Measurements from ENCODE around the gene ZNF189.

- TF ChIP-seq POLR2A (IDR thresholded peaks at IDR 0.05; ENCODE audit: low read depth, low read length): no peak
- no peak for TF ChIP-seq POLR2AphosphoS5 (IDR thresholded peaks at IDR 0.05; ENCODE audit: insufficient read depth, low read depth, low read length)
- no peak for TF ChIP-seq CTCF (IDR thresholded peaks at IDR 0.05; ENCODE audit: extremely low read depth in 1 of 2, insufficient read depth in 1 of 2, low read depth in 1 of 2, low read length in 2 of 2)
- no peak for TF ChIP-seq MYC (IDR thresholded peaks at IDR 0.05; ENCODE audit: low read depth, low read length)
- TF ChIP-seq FOS (IDR thresholded peaks at IDR 0.05; ENCODE audit: borderline replicate concordance, insufficient read depth, low read length): no peak
Observed at GRCh38 chr9:101360647-101361046, 38.0 kb upstream of the ZNF189 start.

Measured in endothelial cell of umbilical vein (primary cell).